NCI-H446 (cell line): Measurements from ENCODE around the gene CCDC146.
"Not testable (repeated sequence)": the region's sequence is repeated elsewhere in the genome, so short reads cannot be mapped to it uniquely, and the experiment has no call there.

Source experiments
- DNase-seq, 2 experiments: peaks; one replicate each; lab custom pipeline; 2025; lab: John Stamatoyannopoulos, UW

Gene CCDC146

GRCh38 chr7:77202481-77202976 lies 80.1 kb downstream of the CCDC146 start:
- no peak for DNase-seq

- no peak for DNase-seq
Observed at GRCh38 chr7:77205706-77206105, 83.3 kb downstream of the CCDC146 start.

GRCh38 chr7:77208416-77208815 lies 86.0 kb downstream of the CCDC146 start:
- DNase-seq = no peak

GRCh38 chr7:77209479-77210139 lies 87.2 kb downstream of the CCDC146 start:
- no peak for DNase-seq

- DNase-seq = no peak
Observed at GRCh38 chr7:77216181-77216845, 93.9 kb downstream of the CCDC146 start.

GRCh38 chr7:77217474-77218185 lies 95.2 kb downstream of the CCDC146 start:
- no peak for DNase-seq

- not testable (repeated sequence) for DNase-seq
Observed at GRCh38 chr7:77219701-77220331, 97.4 kb downstream of the CCDC146 start.

- DNase-seq = no peak
Observed at GRCh38 chr7:77222065-77222464, 99.7 kb downstream of the CCDC146 start.

GRCh38 chr7:77222819-77223218 lies 100.4 kb downstream of the CCDC146 start:
- DNase-seq = no peak

GRCh38 chr7:77223261-77223660 lies 100.8 kb downstream of the CCDC146 start:
- no peak for DNase-seq

GRCh38 chr7:77226357-77226839 lies 104.0 kb downstream of the CCDC146 start:
- no peak for DNase-seq

- DNase-seq = not testable (repeated sequence)
Observed at GRCh38 chr7:77228795-77229194, 106.4 kb downstream of the CCDC146 start.

- DNase-seq = no peak
Observed at GRCh38 chr7:77232467-77232866, 110.1 kb downstream of the CCDC146 start.

- no peak for DNase-seq
Observed at GRCh38 chr7:77235276-77235675, 112.9 kb downstream of the CCDC146 start.

GRCh38 chr7:77238703-77239136 lies 116.3 kb downstream of the CCDC146 start:
- DNase-seq = no peak

GRCh38 chr7:77239471-77239870 lies 117.1 kb downstream of the CCDC146 start:
- DNase-seq = no peak

GRCh38 chr7:77242068-77242467 lies 119.7 kb downstream of the CCDC146 start:
- no peak for DNase-seq

GRCh38 chr7:77242554-77242953 lies 120.1 kb downstream of the CCDC146 start:
- DNase-seq = no peak

- no peak for DNase-seq
Observed at GRCh38 chr7:77244222-77244934, 122.0 kb downstream of the CCDC146 start.

GRCh38 chr7:77245015-77245755 lies 122.8 kb downstream of the CCDC146 start:
- DNase-seq = no peak
